ENCODE data around the gene TFF3.

TFF3 gene

GRCh38 chr21:42291751-42292562 is 23.3 kb downstream of the TFF3 start:
- in situ Hi-C loops (cut with MboI; ENCODE audit: low sequenced_read_pairs), result no loop called here

- in situ Hi-C loops (cut with MboI; ENCODE audit: low sequenced_read_pairs), result no loop called here
Observed at GRCh38 chr21:42291003-42291750, 24.0 kb downstream of the TFF3 start.

DNA sequence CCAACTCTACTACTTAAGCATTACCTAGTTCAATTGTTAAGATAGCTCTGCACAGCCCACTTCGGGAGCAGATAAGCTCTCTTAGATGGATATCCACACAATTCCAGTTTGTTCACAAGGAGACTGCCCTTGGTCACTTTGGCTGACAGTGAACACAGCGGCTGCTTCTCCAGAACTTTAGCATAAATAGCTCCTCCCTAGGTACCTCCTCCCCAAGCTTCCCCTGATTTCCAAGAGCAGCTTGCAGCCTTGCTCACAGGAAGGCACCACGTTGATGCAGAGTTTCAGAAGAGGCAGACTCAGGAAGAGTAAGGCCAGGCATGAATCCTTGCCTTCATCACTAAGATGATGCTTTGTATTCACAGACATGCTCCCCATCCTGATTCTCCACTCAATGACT is 24.7 kb downstream of the TFF3 start:
- in situ Hi-C loops (cut with MboI; ENCODE audit: low sequenced_read_pairs), result no loop called here

GRCh38 chr21:42289926-42290325 is 25.3 kb downstream of the TFF3 start:
- in situ Hi-C loops (cut with MboI; ENCODE audit: low sequenced_read_pairs), result no loop called here

- in situ Hi-C loops (cut with MboI; ENCODE audit: low sequenced_read_pairs), result no loop called here
Observed at GRCh38 chr21:42288962-42289361, 26.2 kb downstream of the TFF3 start.

GRCh38 chr21:42287193-42288083 is 27.8 kb downstream of the TFF3 start:
- in situ Hi-C loops (cut with MboI; ENCODE audit: low sequenced_read_pairs), result no loop called here

GRCh38 chr21:42286416-42286815 is 28.8 kb downstream of the TFF3 start:
- in situ Hi-C loops (cut with MboI; ENCODE audit: low sequenced_read_pairs), result no loop called here

GRCh38 chr21:42285569-42286245 is 29.5 kb downstream of the TFF3 start:
- in situ Hi-C loops (cut with MboI; ENCODE audit: low sequenced_read_pairs), result no loop called here

- in situ Hi-C loops (cut with MboI; ENCODE audit: low sequenced_read_pairs), result no loop called here
Observed at GRCh38 chr21:42282715-42283114, 32.5 kb downstream of the TFF3 start.

GRCh38 chr21:42282021-42282420 is 33.2 kb downstream of the TFF3 start:
- in situ Hi-C loops (cut with MboI; ENCODE audit: low sequenced_read_pairs), result no loop called here

GRCh38 chr21:42281181-42281680 is 34.0 kb downstream of the TFF3 start:
- in situ Hi-C loops (cut with MboI; ENCODE audit: low sequenced_read_pairs), result no loop called here

DNA sequence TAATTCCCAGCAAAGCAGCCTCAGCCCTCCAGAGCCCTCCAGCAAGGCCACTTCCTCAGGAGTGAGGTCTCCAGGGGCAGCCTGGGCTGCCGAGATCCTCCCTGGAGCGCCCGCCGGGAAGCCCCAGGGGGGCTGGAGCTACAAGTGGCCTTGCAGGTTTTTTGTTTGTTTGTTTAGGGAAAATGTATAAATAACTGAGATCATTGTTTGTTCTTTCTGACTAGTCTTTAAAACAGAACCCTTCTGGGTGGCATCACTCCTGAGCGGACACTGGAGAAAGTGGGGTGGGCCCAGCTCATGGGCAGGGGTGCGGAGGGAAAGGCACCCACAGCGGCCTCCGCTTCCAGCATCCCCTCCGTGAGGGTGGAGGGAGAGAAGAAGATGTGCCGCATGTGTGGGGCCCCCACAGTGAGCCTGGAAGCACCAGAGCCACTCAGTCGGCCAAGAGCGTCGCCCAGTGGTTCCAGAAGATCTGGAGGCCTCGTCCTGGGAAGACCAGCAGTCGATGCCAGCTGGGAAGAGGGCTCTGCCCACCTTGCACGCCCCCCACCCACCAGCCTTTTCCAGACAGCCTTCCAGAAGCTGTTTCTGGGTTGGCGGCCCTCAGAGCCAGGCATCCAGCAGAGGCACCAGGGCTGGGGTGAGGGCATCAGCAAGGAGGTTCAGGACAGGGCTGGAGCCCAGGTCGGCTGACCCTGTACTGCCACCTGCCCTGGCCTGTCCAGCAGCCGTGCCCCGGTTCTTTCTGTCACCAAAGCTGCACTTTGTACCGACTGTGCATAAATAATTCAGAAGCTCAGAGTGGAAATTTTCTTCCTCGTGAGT is 34.6 kb downstream of the TFF3 start:
- in situ Hi-C loops (cut with MboI; ENCODE audit: low sequenced_read_pairs), result no loop called here

- in situ Hi-C loops (cut with MboI; ENCODE audit: low sequenced_read_pairs), result no loop called here
Observed at GRCh38 chr21:42279888-42280287, 35.3 kb downstream of the TFF3 start.

GRCh38 chr21:42279341-42279871 is 35.8 kb downstream of the TFF3 start:
- in situ Hi-C loops (cut with MboI; ENCODE audit: low sequenced_read_pairs), result no loop called here

DNA sequence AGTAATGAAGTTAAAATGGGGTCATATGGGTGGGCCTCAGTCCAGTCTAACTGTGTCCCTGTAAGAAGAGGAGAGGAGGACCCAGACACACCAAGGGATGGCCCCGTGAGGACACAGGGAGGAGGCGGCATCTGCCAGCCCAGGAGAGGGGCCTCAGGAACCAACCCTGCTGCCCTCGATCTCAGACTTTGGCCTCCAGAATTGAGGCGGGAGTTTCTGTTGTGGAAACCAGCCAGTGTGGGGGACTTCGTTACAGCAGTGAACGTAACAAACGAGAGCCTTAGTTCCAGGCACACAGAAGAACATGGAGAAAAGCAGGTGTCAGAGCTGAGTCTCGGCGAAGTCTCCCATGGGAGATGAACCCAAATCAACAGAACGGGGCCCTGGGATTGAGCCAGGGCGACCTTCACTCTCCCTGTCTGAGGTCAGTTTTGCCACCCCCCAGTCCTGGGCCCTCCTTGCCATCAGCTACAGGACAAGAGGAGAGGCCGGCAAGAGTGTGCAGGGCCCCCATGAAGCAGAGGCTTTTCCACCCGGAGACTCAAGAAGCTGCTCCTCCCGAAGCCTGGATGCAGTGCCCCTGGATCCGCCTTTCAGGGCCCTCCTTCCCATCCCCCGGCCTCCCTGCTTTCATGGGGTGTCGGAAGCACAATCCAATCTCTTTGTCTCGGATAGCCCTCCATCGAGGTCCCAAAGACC is 36.6 kb downstream of the TFF3 start:
- in situ Hi-C loops (cut with MboI; ENCODE audit: low sequenced_read_pairs), result no loop called here

DNA sequence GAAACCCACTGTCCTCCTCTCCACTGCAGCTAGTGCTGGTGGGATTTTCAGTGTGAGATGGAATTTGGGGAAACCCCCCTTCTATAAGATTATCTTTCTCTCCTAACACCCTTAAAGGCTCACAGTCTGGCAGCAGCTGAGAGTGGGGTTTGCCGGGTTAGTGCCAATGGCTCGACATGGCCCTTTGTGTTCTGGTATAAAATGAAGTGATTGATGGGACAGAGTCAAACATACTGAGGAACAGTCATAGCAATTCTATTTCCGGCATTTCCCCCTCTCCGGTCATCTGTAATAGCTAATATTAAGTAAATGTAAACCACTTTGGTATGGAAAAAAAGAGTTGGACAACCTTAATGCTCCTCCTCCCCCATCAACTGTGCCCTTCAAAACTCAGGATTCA is 37.6 kb downstream of the TFF3 start:
- in situ Hi-C loops (cut with MboI; ENCODE audit: low sequenced_read_pairs), result no loop called here

DNA sequence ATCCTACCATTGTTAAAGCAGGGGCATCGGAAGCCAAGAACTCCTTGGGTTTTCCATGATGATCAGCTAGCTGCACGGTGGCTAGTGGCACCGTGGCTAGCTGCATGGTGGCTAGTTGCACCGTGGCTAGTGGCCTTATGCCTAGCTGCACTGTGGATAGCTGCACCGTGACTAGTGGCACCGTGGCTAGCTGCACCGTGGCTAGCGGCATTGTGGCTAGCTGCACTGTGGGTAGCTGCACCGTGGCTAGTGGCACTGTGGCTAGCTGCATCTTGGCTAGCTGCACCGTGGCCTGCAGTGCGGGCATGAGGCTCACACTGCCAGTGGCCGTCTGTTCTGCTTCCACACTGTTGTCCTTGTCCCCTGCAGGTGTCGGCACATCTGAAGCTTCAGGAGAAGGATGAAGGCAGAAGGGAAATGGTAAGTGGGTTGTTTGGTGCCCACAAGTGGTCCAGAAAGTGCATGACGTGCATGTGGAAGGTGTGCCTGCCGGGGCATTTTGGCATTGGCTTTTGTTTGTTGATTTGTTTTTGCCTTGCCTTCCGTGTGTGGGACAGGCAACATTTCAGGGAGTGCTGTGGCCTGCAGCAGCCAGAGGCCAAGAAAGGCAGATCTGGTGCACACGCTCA is 38.6 kb downstream of the TFF3 start:
- in situ Hi-C loops (cut with MboI; ENCODE audit: low sequenced_read_pairs), result no loop called here

- in situ Hi-C loops (cut with MboI; ENCODE audit: low sequenced_read_pairs), result no loop called here
Observed at GRCh38 chr21:42276076-42276475, 39.1 kb downstream of the TFF3 start.

Measured in hTERT RPE-1 (cell line).